Activated CD4-positive, alpha-beta T cell treated with anti-CD3 and anti-CD28 coated beads, Interleukin-2, amount 10 ng/mL, durations not matched to agents 24 days and 14 days (primary cell): ENCODE data around the gene ABCC9. TPM values are rescaled to one million over a fixed set of nuclear protein-coding genes. Genes with fewer than 3 reads are reported as not detected.

Experiments
- DNase-seq: peaks from one replicate; pipeline ENCODE4 v3.0.0; 2022
- H3K27ac Mint-ChIP-seq: one replicate; pipeline ENCODE4 v1.8.0; 2022; ENCODE audit warnings: mild to moderate bottlenecking, mixed read lengths
- H3K27me3 Mint-ChIP-seq: one replicate; pipeline ENCODE4 v1.8.0; 2022; ENCODE audit warnings: mixed read lengths
- H3K36me3 Mint-ChIP-seq: one replicate; pipeline ENCODE4 v1.8.0; 2022; ENCODE audit warnings: low read depth, mild to moderate bottlenecking, mixed read lengths
- H3K4me1 Mint-ChIP-seq: one replicate; pipeline ENCODE4 v1.8.0; 2021; ENCODE audit warnings: mixed read lengths
- H3K4me3 Mint-ChIP-seq: one replicate; pipeline ENCODE4 v1.8.0; 2022; ENCODE audit warnings: mild to moderate bottlenecking, moderate library complexity, mixed read lengths
- H3K9me3 Mint-ChIP-seq: one replicate; pipeline ENCODE4 v1.8.0; 2021; ENCODE audit warnings: mixed read lengths
- intact Hi-C: fragments of 100-400 bp; cut with micrococcal nuclease; formaldehyde crosslinking; loops from one replicate; pipeline ENCODE4 v1.15.1; 2023
- total RNA-seq: library from RNA; stranded (reverse); gene quantifications from 2 replicates; pipeline ENCODE4 v1.2.3, GENCODE V29; 2022

Gene ABCC9
- total RNA-seq, 1 donor from 2014 or later = not detected

GRCh38 chr12:21780786-21781185, 160.4 kb downstream of the ABCC9 start:
- H3K4me1 Mint-ChIP-seq = no peaks in the 10 kb centered on the region
- H3K36me3 Mint-ChIP-seq = no peaks in the 10 kb centered on the region
- peaks cover 22% of the 10 kb centered on the region for H3K27me3 Mint-ChIP-seq
- no peak for DNase-seq
- no peak overlapping the region for H3K27ac Mint-ChIP-seq
- no peak overlapping the region for H3K4me3 Mint-ChIP-seq
- H3K9me3 Mint-ChIP-seq = no peaks in the 10 kb centered on the region
- intact Hi-C loops = no loop called here

DNA sequence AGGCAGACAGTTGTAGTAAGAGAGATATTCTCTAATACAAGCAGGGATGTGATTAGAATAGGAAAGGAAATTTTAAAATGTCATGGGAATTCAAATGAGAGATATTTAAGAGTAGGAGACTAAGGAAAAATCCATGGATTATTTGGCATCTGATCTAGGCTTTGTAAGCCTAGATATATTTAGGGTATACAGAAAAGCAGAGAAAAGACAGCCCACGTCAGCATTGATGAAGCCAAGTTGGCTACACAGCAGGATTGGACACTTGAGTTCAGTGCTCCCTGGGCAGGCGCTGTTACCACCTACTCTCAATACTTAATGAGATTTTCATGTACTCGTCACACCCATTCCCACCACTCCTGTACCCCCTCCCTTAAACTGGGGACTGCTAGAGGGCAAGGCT, 165.1 kb downstream of the ABCC9 start:
- peaks cover 52% of the 10 kb centered on the region for H3K27me3 Mint-ChIP-seq
- no peaks in the 10 kb centered on the region for H3K9me3 Mint-ChIP-seq
- DNase-seq = no peak
- peaks cover 4% of the 10 kb centered on the region for H3K4me1 Mint-ChIP-seq
- no peak overlapping the region for H3K4me3 Mint-ChIP-seq
- H3K27ac Mint-ChIP-seq = no peak overlapping the region
- intact Hi-C loops = loop anchor here (10.0 kb wide), 1 partner anchor 169 kb away; the partner anchor contains the start of gene ABCC9
- H3K36me3 Mint-ChIP-seq = no peaks in the 10 kb centered on the region

DNA sequence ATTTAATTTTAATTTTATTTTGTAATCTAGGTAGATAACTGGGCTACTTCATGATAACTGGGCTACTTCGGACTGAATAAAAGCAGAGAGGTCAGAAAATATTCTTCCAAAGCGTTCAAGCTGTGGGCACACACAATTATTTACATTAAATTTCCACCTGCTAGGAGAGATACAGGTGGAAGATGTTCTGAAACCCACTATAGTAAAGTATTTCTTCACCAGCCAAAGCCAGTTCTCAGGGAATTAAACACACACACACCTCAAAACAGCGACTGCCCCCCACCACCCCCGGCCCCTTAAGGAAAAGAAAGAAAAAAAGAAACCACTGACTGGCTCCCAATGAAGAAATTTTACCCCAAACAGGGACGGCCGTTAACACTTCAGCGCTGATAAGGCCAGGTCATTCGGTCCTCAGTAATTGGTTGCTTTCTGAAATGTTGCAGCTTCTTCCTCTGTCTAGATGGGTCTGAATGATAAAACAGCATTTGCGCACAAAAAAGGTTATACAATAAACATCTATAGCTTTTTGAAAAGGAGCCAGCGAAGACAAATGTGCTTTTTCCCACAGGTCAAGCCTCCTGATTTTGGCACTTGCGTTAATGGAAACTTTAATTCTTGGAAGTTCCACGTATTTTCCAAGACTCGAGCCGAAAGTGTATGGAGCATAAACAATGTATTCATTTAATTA, 165.9 kb downstream of the ABCC9 start:
- Mint-ChIP-seq H3K27me3 (peaks cover 58% of the 10 kb centered on the region), H3K4me1 (peaks cover 4% of the 10 kb centered on the region), H3K9me3 (no peaks in the 10 kb centered on the region), H3K4me3 (no peak overlapping the region), H3K36me3 (no peaks in the 10 kb centered on the region), H3K27ac (no peak overlapping the region)
- no peak for DNase-seq
- intact Hi-C loops = loop anchor here (10.0 kb wide), 1 partner anchor 170 kb away; the partner anchor contains the start of gene ABCC9

DNA sequence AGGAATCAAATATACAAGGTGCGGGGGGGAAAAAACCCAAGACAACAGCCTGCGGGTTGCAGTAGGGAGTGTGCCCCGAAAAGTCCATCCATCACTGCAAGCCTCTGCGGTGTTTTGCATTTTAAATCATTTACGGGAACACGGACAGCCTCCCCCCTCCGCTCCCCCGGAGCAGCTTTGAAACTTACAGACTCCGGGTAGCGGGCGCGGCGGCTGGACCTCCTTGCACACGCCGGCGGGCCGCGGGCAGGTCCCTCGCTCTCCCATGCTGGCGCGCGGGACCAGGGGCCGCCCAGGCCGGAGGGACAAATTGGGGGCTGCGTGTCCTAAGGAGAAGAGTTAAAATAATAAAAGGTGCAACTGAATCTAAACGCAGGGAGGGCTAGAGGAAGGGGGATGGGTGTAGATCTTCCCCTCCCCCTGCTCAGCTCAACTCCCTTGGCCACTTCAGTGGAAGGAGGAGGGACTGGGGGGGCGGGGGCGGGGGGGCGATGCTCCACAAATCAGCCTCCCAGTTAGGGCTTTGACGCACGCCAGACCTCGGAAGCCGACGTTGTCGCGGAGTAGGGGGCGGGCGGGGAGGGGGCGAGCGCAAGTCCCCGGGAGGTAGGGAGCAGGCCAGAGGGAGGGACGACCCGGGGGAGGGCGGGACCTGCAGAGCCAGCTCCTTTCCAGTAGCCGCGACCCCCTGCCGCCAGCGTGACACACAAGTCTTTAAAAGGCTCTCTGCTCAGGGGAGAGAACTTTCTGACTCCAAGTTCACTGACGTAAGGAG, 166.7 kb downstream of the ABCC9 start, which contains the start of gene KCNJ8:
TSS of gene KCNJ8 (minus strand) at position 349 of the 775 bp plus-strand sequence. CDS start 1,090 bp downstream, outside the sequence.
- intact Hi-C loops = loop anchor here (10.0 kb wide), 1 partner anchor 170 kb away; the partner anchor contains the start of gene ABCC9
- Mint-ChIP-seq H3K27me3 (peaks cover 60% of the 10 kb centered on the region), H3K4me3 (no peak within 1 kb of the TSS), H3K4me1 (peaks cover 4% of the 10 kb centered on the region), H3K36me3 (no peaks in the 10 kb centered on the region), H3K27ac (no peak within 1 kb of the TSS), H3K9me3 (no peaks in the 10 kb centered on the region)
- no peak for DNase-seq

DNA sequence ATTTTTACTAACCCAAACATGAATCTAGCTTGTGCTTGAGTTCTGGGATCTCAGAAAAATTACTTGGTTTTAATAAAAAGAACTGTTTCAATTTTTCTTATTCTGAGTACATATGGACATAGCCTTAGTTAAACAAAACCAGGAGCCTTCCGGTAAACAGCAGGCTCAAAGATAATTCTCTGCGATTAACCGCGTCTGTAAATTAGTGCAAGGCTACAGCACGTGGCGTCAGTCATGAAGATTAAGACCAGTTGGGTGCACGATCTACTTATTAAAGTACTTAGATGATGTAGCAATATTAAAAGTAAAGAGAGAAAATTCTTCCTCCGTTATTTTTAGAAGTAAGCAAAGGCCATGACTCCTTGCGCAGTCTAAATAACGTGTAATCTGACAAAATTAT, 167.4 kb downstream of the ABCC9 start:
- Mint-ChIP-seq H3K9me3 (no peaks in the 10 kb centered on the region), H3K4me3 (no peak overlapping the region), H3K4me1 (peaks cover 4% of the 10 kb centered on the region), H3K27ac (no peak overlapping the region), H3K27me3 (peaks cover 60% of the 10 kb centered on the region), H3K36me3 (no peaks in the 10 kb centered on the region)
- no peak for DNase-seq
- intact Hi-C loops = loop anchor here (10.0 kb wide), 1 partner anchor 171 kb away; the partner anchor contains the start of gene ABCC9

- Mint-ChIP-seq H3K36me3 (no peaks in the 10 kb centered on the region), H3K4me1 (peaks cover 4% of the 10 kb centered on the region), H3K4me3 (no peak overlapping the region), H3K27ac (no peak overlapping the region), H3K27me3 (peaks cover 60% of the 10 kb centered on the region), H3K9me3 (no peaks in the 10 kb centered on the region)
- DNase-seq = no peak
- intact Hi-C loops = loop anchor here (10.0 kb wide), 1 partner anchor 171 kb away; the partner anchor contains the start of gene ABCC9
Measured at GRCh38 chr12:21773263-21773741, 167.9 kb downstream of the ABCC9 start.

- intact Hi-C loops = loop anchor here (10.0 kb wide), 1 partner anchor 173 kb away; the partner anchor contains the start of gene ABCC9
- DNase-seq = no peak
- H3K4me3 Mint-ChIP-seq = no peak overlapping the region
- no peaks in the 10 kb centered on the region for H3K9me3 Mint-ChIP-seq
- no peaks in the 10 kb centered on the region for H3K36me3 Mint-ChIP-seq
- H3K27me3 Mint-ChIP-seq = peaks cover 43% of the 10 kb centered on the region
- no peak overlapping the region for H3K27ac Mint-ChIP-seq
- peaks cover 4% of the 10 kb centered on the region for H3K4me1 Mint-ChIP-seq
Measured at GRCh38 chr12:21771311-21771710, 169.9 kb downstream of the ABCC9 start.

GRCh38 chr12:21769307-21769706, 171.9 kb downstream of the ABCC9 start:
- Mint-ChIP-seq H3K4me1 (peaks cover 4% of the 10 kb centered on the region), H3K27ac (no peak overlapping the region), H3K4me3 (no peak overlapping the region), H3K27me3 (peaks cover 29% of the 10 kb centered on the region), H3K9me3 (no peaks in the 10 kb centered on the region), H3K36me3 (no peaks in the 10 kb centered on the region)
- DNase-seq = no peak
- intact Hi-C loops = no loop called here

DNA sequence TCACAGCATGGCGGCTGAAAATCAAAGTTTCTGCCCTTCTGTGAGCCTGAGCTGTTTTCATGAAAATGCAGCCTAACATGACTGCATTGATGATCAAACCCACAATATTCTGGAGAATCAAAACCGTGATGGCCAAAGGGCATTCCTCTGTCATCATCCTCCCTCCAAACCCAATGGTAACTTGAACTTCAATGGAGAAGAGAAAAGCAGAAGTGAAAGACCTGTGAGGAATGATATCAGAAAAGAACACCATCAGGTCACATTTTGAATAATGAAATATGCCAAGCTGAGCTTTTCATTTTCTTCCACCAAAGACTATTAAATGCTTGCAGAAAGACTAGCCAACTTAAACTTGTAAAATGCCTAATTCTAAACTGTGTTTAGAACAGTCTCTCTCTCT, 174.8 kb downstream of the ABCC9 start:
- Mint-ChIP-seq H3K27ac (no peak overlapping the region), H3K9me3 (no peaks in the 10 kb centered on the region), H3K4me3 (no peak overlapping the region), H3K4me1 (no peaks in the 10 kb centered on the region), H3K27me3 (peaks cover 12% of the 10 kb centered on the region), H3K36me3 (no peaks in the 10 kb centered on the region)
- no peak for DNase-seq
- intact Hi-C loops = no loop called here

GRCh38 chr12:21764950-21765349, 176.3 kb downstream of the ABCC9 start:
- no peaks in the 10 kb centered on the region for H3K9me3 Mint-ChIP-seq
- H3K4me3 Mint-ChIP-seq = no peak overlapping the region
- intact Hi-C loops = no loop called here

GRCh38 chr12:21764065-21764464, 177.2 kb downstream of the ABCC9 start:
- Mint-ChIP-seq H3K27ac (no peak overlapping the region), H3K4me1 (no peaks in the 10 kb centered on the region), H3K9me3 (no peaks in the 10 kb centered on the region), H3K4me3 (no peak overlapping the region), H3K27me3 (peaks cover 2% of the 10 kb centered on the region), H3K36me3 (no peaks in the 10 kb centered on the region)
- no peak for DNase-seq
- intact Hi-C loops = no loop called here

More at GRCh38 chr12:21764950-21765349, 176.3 kb downstream of the ABCC9 start:
- no peak for DNase-seq
- H3K36me3 Mint-ChIP-seq = no peaks in the 10 kb centered on the region
- no peak overlapping the region for H3K27ac Mint-ChIP-seq
- no peaks in the 10 kb centered on the region for H3K4me1 Mint-ChIP-seq
- peaks cover 3% of the 10 kb centered on the region for H3K27me3 Mint-ChIP-seq

GRCh38 chr12:21763531-21763930, 177.7 kb downstream of the ABCC9 start:
- Mint-ChIP-seq H3K4me3 (no peak overlapping the region), H3K4me1 (no peaks in the 10 kb centered on the region), H3K27ac (no peak overlapping the region), H3K27me3 (peaks cover 2% of the 10 kb centered on the region), H3K9me3 (no peaks in the 10 kb centered on the region), H3K36me3 (no peaks in the 10 kb centered on the region)
- no peak for DNase-seq
- intact Hi-C loops = no loop called here

DNA sequence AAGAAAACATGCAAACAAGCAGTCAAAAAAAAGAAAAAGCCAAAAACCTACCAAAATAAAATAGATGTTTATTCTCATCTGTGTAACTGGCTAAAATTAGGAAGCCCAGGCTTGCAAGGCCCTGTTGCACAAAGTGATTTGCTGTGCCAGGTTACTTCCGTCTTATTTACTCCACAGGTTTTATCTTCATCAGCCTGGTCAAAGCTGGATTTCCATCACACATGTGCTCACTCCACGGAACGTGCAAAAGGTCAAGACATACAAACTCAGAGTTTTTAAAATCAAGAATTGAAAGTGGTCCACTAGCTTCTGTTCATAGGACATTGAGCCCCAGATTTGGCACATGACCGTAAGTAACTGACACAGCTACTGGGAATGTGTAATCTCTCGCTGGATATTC, 181.5 kb downstream of the ABCC9 start:
- Mint-ChIP-seq H3K27me3 (peaks cover 2% of the 10 kb centered on the region), H3K9me3 (no peaks in the 10 kb centered on the region), H3K36me3 (no peaks in the 10 kb centered on the region), H3K4me1 (no peaks in the 10 kb centered on the region), H3K4me3 (no peak overlapping the region), H3K27ac (no peak overlapping the region)
- intact Hi-C loops = no loop called here
- no peak for DNase-seq

GRCh38 chr12:21757735-21758134, 183.5 kb downstream of the ABCC9 start:
- H3K4me1 Mint-ChIP-seq = no peaks in the 10 kb centered on the region
- no peak overlapping the region for H3K4me3 Mint-ChIP-seq
- DNase-seq = no peak
- H3K27me3 Mint-ChIP-seq = no peaks in the 10 kb centered on the region
- intact Hi-C loops = no loop called here
- H3K9me3 Mint-ChIP-seq = no peaks in the 10 kb centered on the region
- H3K27ac Mint-ChIP-seq = no peak overlapping the region
- H3K36me3 Mint-ChIP-seq = no peaks in the 10 kb centered on the region
